Measurements from ENCODE around the gene LRRC3.
"Not testable (repeated sequence)": the region's sequence is repeated elsewhere in the genome, so short reads cannot be mapped to it uniquely, and the experiment has no call there.

Gene LRRC3

DNA sequence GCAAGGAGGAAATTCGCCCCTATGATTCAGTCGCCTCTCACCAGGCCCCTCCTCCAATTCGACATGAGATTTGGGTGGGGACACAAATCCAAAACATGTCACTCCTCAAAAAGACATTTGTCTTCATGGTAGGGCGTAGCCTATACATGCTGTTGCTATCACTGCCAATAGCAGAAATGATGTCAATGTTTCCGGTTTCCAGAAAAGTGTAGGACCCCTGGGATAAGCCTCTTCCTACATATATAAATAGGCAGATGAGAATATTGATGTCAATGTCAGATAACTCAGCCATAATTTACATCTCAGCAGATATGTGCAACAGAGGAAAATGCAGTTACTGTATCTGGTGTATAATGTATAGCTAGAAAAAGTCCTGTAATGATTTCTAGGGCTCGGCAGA is 16.7 kb downstream of the LRRC3 start:
- Histone ChIP-seq H3K36me3 (ENCODE audit: control insufficient read depth in 2 of 2, insufficient read depth in 2 of 2, low read length in 2 of 2) (no peaks in the 10 kb centered on the region), H3K9ac (ENCODE audit: low read length in 2 of 2) (no peak overlapping the region), H3K4me3 (ENCODE audit: low read length in 2 of 2) (no peak overlapping the region), H3K4me1 (ENCODE audit: control insufficient read depth, insufficient read depth, low read length) (peaks cover 2% of the 10 kb centered on the region), H3K27ac (ENCODE audit: low read length) (no peak overlapping the region), H3K27me3 (ENCODE audit: control insufficient read depth in 1 of 2, insufficient read depth in 2 of 2, low read length in 2 of 2) (no peaks in the 10 kb centered on the region), H3K9me3 (ENCODE audit: control insufficient read depth in 2 of 2, low read length in 2 of 2) (no peaks in the 10 kb centered on the region)

- H3K36me3 ChIP-seq (ENCODE audit: control insufficient read depth in 2 of 2, insufficient read depth in 2 of 2, low read length in 2 of 2), result peaks cover 0 to 2% of the 10 kb centered on the region in 2 donors
- H3K27ac ChIP-seq (ENCODE audit: low read length), result no peak overlapping the region
- H3K4me3 ChIP-seq (ENCODE audit: low read length in 2 of 2), result no peak overlapping the region
- no peaks in the 10 kb centered on the region for H3K27me3 ChIP-seq (ENCODE audit: control insufficient read depth in 1 of 2, insufficient read depth in 2 of 2, low read length in 2 of 2)
- no peaks in the 10 kb centered on the region for H3K9me3 ChIP-seq (ENCODE audit: control insufficient read depth in 2 of 2, low read length in 2 of 2)
- no peak overlapping the region for H3K9ac ChIP-seq (ENCODE audit: low read length in 2 of 2)
- peaks cover 17% of the 10 kb centered on the region for H3K4me1 ChIP-seq (ENCODE audit: control insufficient read depth, insufficient read depth, low read length)
These were observed 18.7 kb downstream of the LRRC3 start for GRCh38 chr21:44473915-44474555.

- Histone ChIP-seq H3K4me3 (ENCODE audit: low read length in 2 of 2) (no peak overlapping the region), H3K27me3 (ENCODE audit: control insufficient read depth in 1 of 2, insufficient read depth in 2 of 2, low read length in 2 of 2) (no peaks in the 10 kb centered on the region), H3K9me3 (ENCODE audit: control insufficient read depth in 2 of 2, low read length in 2 of 2) (no peaks in the 10 kb centered on the region), H3K36me3 (ENCODE audit: control insufficient read depth in 2 of 2, insufficient read depth in 2 of 2, low read length in 2 of 2) (peaks cover 0 to 2% of the 10 kb centered on the region in 2 donors), H3K27ac (ENCODE audit: low read length) (no peak overlapping the region), H3K9ac (ENCODE audit: low read length in 2 of 2) (no peak overlapping the region), H3K4me1 (ENCODE audit: control insufficient read depth, insufficient read depth, low read length) (peaks cover 17% of the 10 kb centered on the region)
These were observed 20.0 kb downstream of the LRRC3 start for GRCh38 chr21:44475266-44475845.

DNA sequence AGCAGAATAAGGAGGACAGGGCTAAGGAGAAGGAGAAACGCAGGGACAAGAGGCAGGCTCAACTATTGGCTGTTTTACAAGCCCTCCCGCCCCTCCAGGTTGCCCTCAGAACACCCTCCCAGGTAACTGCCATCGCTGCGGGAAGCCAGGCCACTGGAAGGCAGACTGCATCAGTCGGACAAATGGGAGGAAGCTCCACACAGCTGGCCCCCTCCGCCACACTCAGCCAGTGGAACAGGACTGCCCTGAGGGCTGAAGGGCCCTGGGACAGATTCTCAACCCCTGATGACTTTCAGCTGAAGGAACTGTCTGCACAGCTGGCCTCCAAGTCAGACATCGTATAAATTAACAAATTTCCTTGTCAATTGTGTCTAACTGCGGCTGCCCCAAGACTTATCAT is 21.8 kb downstream of the LRRC3 start:
- no peak overlapping the region for H3K9ac ChIP-seq (ENCODE audit: low read length in 2 of 2)
- H3K36me3 ChIP-seq (ENCODE audit: control insufficient read depth in 2 of 2, insufficient read depth in 2 of 2, low read length in 2 of 2), result peaks cover 0 to 2% of the 10 kb centered on the region in 2 donors
- no peak overlapping the region for H3K27ac ChIP-seq (ENCODE audit: low read length)
- H3K4me3 ChIP-seq (ENCODE audit: low read length in 2 of 2), result no peak overlapping the region
- no peaks in the 10 kb centered on the region for H3K27me3 ChIP-seq (ENCODE audit: control insufficient read depth in 1 of 2, insufficient read depth in 2 of 2, low read length in 2 of 2)
- peaks cover 17% of the 10 kb centered on the region for H3K4me1 ChIP-seq (ENCODE audit: control insufficient read depth, insufficient read depth, low read length)
- H3K9me3 ChIP-seq (ENCODE audit: control insufficient read depth in 2 of 2, low read length in 2 of 2), result no peaks in the 10 kb centered on the region

DNA sequence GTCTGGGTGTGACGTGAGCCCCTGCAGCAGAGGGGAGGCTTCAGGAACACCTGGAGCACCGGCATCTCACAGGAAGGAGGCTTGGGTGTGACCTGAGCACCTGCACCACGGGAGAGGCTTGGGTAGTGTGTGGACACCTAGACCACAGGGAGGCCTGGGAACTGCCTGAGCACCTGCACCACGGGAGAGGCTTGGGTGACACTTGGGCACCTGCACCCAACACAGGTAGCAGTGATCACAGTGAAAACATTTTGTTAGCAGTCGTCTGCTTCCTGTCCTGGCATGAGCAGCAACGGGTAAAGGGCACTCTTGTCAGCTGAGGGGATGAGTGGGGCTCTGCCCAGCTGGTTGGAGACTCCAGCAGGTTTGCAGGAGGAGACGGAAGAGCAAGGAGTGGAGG is 22.4 kb downstream of the LRRC3 start:
- H3K4me3 ChIP-seq (ENCODE audit: low read length in 2 of 2), result no peak overlapping the region
- H3K27me3 ChIP-seq (ENCODE audit: control insufficient read depth in 1 of 2, insufficient read depth in 2 of 2, low read length in 2 of 2), result no peaks in the 10 kb centered on the region
- H3K4me1 ChIP-seq (ENCODE audit: control insufficient read depth, insufficient read depth, low read length), result peaks cover 17% of the 10 kb centered on the region
- peak overlapping the region in 1 of 2 donors; percentile 47 for H3K9ac ChIP-seq (ENCODE audit: low read length in 2 of 2)
- peaks cover 0 to 2% of the 10 kb centered on the region in 2 donors for H3K36me3 ChIP-seq (ENCODE audit: control insufficient read depth in 2 of 2, insufficient read depth in 2 of 2, low read length in 2 of 2)
- no peak overlapping the region for H3K27ac ChIP-seq (ENCODE audit: low read length)
- H3K9me3 ChIP-seq (ENCODE audit: control insufficient read depth in 2 of 2, low read length in 2 of 2), result no peaks in the 10 kb centered on the region

- Histone ChIP-seq H3K36me3 (ENCODE audit: control insufficient read depth in 2 of 2, insufficient read depth in 2 of 2, low read length in 2 of 2) (peaks cover 0 to 2% of the 10 kb centered on the region in 2 donors), H3K27me3 (ENCODE audit: control insufficient read depth in 1 of 2, insufficient read depth in 2 of 2, low read length in 2 of 2) (no peaks in the 10 kb centered on the region), H3K4me3 (ENCODE audit: low read length in 2 of 2) (peak overlapping the region in 1 of 2 donors; percentile 15), H3K27ac (ENCODE audit: low read length) (no peak overlapping the region), H3K4me1 (ENCODE audit: control insufficient read depth, insufficient read depth, low read length) (peaks cover 17% of the 10 kb centered on the region), H3K9me3 (ENCODE audit: control insufficient read depth in 2 of 2, low read length in 2 of 2) (no peaks in the 10 kb centered on the region), H3K9ac (ENCODE audit: low read length in 2 of 2) (peak overlapping the region in 1 of 2 donors; percentile 36)
These were observed 23.0 kb downstream of the LRRC3 start for GRCh38 chr21:44478124-44478800.

GRCh38 chr21:44478801-44479167 is 23.5 kb downstream of the LRRC3 start:
- Histone ChIP-seq H3K4me1 (ENCODE audit: control insufficient read depth, insufficient read depth, low read length) (peaks cover 17% of the 10 kb centered on the region), H3K9ac (ENCODE audit: low read length in 2 of 2) (peak overlapping the region in 1 of 2 donors; percentile 5), H3K36me3 (ENCODE audit: control insufficient read depth in 2 of 2, insufficient read depth in 2 of 2, low read length in 2 of 2) (peaks cover 0 to 2% of the 10 kb centered on the region in 2 donors), H3K27me3 (ENCODE audit: control insufficient read depth in 1 of 2, insufficient read depth in 2 of 2, low read length in 2 of 2) (no peaks in the 10 kb centered on the region), H3K4me3 (ENCODE audit: low read length in 2 of 2) (peak overlapping the region in 1 of 2 donors; percentile 15), H3K27ac (ENCODE audit: low read length) (no peak overlapping the region), H3K9me3 (ENCODE audit: control insufficient read depth in 2 of 2, low read length in 2 of 2) (no peaks in the 10 kb centered on the region)

GRCh38 chr21:44479556-44480199 is 24.4 kb downstream of the LRRC3 start:
- H3K4me1 ChIP-seq (ENCODE audit: control insufficient read depth, insufficient read depth, low read length), result peaks cover 17% of the 10 kb centered on the region
- not testable (repeated sequence) for H3K36me3 ChIP-seq (ENCODE audit: control insufficient read depth in 2 of 2, insufficient read depth in 2 of 2, low read length in 2 of 2); H3K9me3 ChIP-seq (ENCODE audit: control insufficient read depth in 2 of 2, low read length in 2 of 2); H3K27me3 ChIP-seq (ENCODE audit: control insufficient read depth in 1 of 2, insufficient read depth in 2 of 2, low read length in 2 of 2); H3K4me3 ChIP-seq (ENCODE audit: low read length in 2 of 2); H3K27ac ChIP-seq (ENCODE audit: low read length); H3K9ac ChIP-seq (ENCODE audit: low read length in 2 of 2)

DNA sequence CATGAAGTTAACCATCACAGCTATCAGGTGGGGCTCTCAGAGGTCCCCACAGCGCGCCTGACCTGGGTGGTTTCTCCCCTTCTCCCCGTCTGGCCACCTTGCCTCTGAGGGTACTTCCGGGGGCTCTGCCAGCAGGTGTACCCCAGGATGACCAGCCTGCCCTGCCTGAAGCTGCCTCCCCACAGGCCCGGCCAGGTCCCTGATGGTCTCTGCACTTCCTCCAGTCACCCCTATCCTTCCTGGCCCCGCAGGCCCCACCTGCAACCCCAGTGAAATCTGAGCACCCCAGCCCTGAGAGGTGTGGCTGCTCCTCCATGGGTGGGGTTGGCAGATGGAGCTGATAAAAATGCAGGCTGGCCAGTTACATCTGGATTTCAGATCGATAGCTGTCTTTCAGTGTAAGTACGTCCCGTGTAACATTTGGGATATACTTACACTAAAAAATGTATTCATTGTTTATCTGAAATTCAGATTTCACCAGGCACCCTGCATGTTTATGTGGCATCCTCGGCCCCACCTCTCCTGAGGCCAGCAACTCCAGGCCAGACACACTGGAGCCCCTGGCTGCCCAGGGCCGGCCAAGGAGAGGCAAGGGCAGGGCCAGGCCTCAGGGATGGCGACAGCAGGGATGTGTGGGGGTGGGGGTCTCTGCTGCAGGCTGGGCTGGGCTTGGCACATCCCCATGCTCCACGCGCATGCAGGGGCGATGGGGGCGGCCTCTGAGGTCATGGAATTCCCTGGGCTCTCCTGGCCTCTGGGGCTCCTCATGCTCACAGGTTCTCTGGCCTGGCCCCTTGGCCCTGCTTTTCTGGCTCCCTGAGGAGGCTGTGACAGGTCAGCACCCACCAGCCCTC is 25.1 kb downstream of the LRRC3 start:
- Histone ChIP-seq H3K27me3 (ENCODE audit: control insufficient read depth in 1 of 2, insufficient read depth in 2 of 2, low read length in 2 of 2) (no peaks in the 10 kb centered on the region), H3K4me3 (ENCODE audit: low read length in 2 of 2) (no peak overlapping the region), H3K4me1 (ENCODE audit: control insufficient read depth, insufficient read depth, low read length) (peaks cover 17% of the 10 kb centered on the region), H3K27ac (ENCODE audit: low read length) (no peak overlapping the region), H3K9me3 (ENCODE audit: control insufficient read depth in 2 of 2, low read length in 2 of 2) (no peaks in the 10 kb centered on the region), H3K9ac (ENCODE audit: low read length in 2 of 2) (no peak overlapping the region), H3K36me3 (ENCODE audit: control insufficient read depth in 2 of 2, insufficient read depth in 2 of 2, low read length in 2 of 2) (peaks cover 0 to 2% of the 10 kb centered on the region in 2 donors)

DNA sequence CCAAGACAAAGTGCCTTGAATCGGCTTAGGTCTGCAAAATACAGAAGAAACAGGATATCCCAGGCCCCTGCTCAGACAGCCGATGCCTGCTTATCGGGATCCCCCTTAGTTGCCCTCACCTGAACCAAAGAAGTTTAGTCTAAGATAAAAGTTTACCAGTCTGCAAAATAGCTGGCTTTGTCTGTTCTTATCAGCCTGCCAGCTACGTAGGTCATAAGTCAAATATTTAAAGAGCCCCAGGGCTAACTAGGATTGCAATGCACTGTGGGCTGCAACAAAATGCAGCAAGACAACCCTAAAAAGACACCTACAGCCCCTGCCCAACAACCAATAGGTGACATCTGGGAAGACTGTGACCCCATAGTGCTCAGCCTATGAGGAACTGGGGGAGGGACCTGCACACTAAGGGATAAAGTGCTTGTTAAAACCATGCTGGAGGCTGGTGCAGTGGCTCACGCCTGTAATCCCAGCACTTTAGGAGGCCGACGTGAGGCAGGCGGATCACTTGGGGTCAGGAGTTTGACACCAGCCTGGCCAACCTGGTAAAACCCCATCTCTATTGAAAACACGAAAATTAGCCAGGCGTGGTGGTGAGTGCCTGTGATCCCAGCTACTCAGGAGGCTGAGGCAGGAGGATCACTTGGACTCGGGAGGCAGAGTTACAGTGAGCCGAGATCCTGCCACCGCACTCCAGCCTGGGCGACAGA is 27.4 kb downstream of the LRRC3 start:
- Histone ChIP-seq H3K4me1 (ENCODE audit: control insufficient read depth, insufficient read depth, low read length) (peaks cover 13% of the 10 kb centered on the region), H3K9ac (ENCODE audit: low read length in 2 of 2) (no peak overlapping the region), H3K27ac (ENCODE audit: low read length) (no peak overlapping the region), H3K36me3 (ENCODE audit: control insufficient read depth in 2 of 2, insufficient read depth in 2 of 2, low read length in 2 of 2) (no peaks in the 10 kb centered on the region), H3K27me3 (ENCODE audit: control insufficient read depth in 1 of 2, insufficient read depth in 2 of 2, low read length in 2 of 2) (no peaks in the 10 kb centered on the region), H3K4me3 (ENCODE audit: low read length in 2 of 2) (no peak overlapping the region), H3K9me3 (ENCODE audit: control insufficient read depth in 2 of 2, low read length in 2 of 2) (no peaks in the 10 kb centered on the region)
